ENCODE measurements around the gene AZU1.

GRCh38 chr19:844546-844971, 16.9 kb downstream of the AZU1 start:
- TF ChIP-seq CTCF (IDR thresholded peaks at IDR 0.05; ENCODE audit: insufficient read depth, low read length, poor library complexity, severe bottlenecking) (no peak), EZH2phosphoT487 (conservative IDR thresholded peaks at IDR 0.05; ENCODE audit: low read length) (no peak)
